GM23248 (cell line): Measurements from ENCODE around the gene COL16A1.

ENCODE experiments used
- EZH2 ChIP-seq: fragments of 200-600 bp; sonication (generic); IDR thresholded peaks from 2 replicates; pipeline ENCODE4 v1.6.1; 2018; ENCODE audit warnings: antibody characterized with exemption, mild to moderate bottlenecking; ENCODE audit not compliant: insufficient read depth, poor library complexity, severe bottlenecking
- EZH2phosphoT487 ChIP-seq: fragments of 200-600 bp; sonication (generic); IDR thresholded peaks from 2 replicates; pipeline ENCODE4 v1.6.1; 2018; ENCODE audit warnings: antibody characterized with exemption, moderate library complexity, mild to moderate bottlenecking, low read depth; ENCODE audit not compliant: insufficient read depth

DNA sequence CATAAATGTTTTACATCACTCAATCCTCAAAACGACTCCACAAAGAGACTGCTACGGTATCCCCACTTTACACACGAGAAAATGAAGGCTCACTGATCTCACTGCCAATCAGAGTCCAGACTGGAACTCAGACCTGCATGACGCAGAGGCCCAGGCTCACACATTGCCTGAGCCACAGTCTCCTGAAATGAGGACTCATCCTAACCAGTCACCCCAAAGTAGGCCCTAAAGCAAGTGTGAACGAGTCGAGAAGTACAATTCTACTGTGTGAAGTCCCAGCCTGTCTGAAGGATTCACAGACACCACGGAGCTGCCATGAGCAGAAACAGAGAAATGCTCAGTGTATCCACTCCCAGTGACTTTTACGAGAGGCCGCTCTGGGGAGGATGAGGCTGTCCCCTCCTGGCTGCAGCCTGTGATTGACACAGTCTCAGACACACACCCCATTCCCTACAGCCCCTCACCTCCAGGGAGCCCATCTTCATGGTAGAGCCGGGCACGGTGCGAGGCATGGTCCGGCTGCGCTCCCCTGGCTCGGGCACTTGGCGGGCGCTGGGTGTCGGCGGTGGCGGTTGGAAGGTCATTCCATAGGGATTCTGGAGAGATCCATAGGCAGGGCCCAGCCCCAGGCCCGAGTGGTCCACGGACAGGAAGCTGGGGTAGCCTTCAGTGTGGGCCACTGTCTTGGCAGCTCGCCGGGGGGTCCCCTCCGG, 26.7 kb upstream of the COL16A1 start:
- TF ChIP-seq EZH2: no peak
- TF ChIP-seq EZH2phosphoT487: no peak
